Activated naive CD4-positive, alpha-beta T cell treated with anti-CD3 and anti-CD28 coated beads, Interleukin-2, amount 50 U/mL, for 72 hours (primary cell): ENCODE results near the gene ACKR3. TPM values are rescaled to one million over a fixed set of nuclear protein-coding genes. Genes with fewer than 3 reads are reported as not detected.

Experiments
- ATAC-seq, 2 donors: fragments of 150-1000 bp; cut with Tn5 transposase; 2 replicates each; pipeline ENCODE4 v1.10.0; 2021; ENCODE audit warnings: mild to moderate bottlenecking in 2 of 2, moderate library complexity in 2 of 2
- DNase-seq, 2 donors: peaks; one replicate each; pipeline ENCODE4 v3.0.0; 2021 to 2022; ENCODE audit warnings: low spot score in 2 of 2
- H3K27ac Mint-ChIP-seq, 2 donors: one replicate each; pipeline ENCODE4 v1.8.0; 2022; ENCODE audit warnings: mild to moderate bottlenecking in 2 of 2, mixed read lengths in 2 of 2
- H3K36me3 Mint-ChIP-seq, 2 donors: one replicate each; pipeline ENCODE4 v1.8.0; 2022; ENCODE audit warnings: mixed read lengths in 2 of 2
- H3K9me3 Mint-ChIP-seq, 2 donors: one replicate each; pipeline ENCODE4 v1.8.0; 2022; ENCODE audit warnings: mixed read lengths in 2 of 2
- total RNA-seq, 2 donors: library from RNA; stranded (reverse); gene quantifications; one replicate each; pipeline ENCODE4 v1.2.3, GENCODE V29; 2022

The ACKR3 gene
- total RNA-seq, 2 donors from 2014 or later = 0.54 to 2.2 TPM

DNA sequence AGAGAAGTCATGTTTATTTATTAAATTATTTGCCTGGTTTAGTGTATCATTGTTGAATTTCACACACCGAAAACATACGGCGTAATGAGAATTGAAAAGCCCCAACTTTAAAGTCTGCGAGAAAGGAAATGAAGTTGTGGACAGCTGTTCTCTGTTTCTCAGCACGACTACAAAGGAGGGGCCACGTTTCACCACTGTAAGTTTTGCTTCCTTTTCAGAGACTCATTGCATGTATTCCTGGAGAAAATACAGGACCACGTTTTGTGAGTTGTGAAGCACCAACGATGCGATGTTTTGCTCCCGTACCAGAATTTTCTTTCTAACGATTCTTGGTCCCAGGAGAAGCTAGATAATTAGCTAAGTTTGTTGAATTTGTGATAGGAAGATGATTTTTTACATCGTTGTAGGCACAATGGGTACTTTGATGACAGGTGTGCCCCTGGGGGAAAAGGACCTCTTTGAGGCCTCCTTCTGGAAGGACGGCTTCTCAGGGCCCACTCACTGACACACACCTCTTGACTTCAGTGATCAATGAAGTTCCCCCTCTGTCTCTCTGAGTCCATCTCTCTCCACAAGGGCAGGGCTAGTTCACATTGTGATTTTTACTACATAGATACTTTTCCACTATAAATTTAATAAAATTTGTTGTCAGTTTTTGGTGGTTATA, 23.7 kb upstream of the ACKR3 start:
- Mint-ChIP-seq H3K36me3 (peaks cover 23 to 25% of the 10 kb centered on the region in 2 donors), H3K9me3 (peaks cover 0 to 11% of the 10 kb centered on the region in 2 donors), H3K27ac (peak overlapping the region; percentile 82)
- no peak for DNase-seq
- ATAC-seq = peak; percentile 42 to 68

DNA sequence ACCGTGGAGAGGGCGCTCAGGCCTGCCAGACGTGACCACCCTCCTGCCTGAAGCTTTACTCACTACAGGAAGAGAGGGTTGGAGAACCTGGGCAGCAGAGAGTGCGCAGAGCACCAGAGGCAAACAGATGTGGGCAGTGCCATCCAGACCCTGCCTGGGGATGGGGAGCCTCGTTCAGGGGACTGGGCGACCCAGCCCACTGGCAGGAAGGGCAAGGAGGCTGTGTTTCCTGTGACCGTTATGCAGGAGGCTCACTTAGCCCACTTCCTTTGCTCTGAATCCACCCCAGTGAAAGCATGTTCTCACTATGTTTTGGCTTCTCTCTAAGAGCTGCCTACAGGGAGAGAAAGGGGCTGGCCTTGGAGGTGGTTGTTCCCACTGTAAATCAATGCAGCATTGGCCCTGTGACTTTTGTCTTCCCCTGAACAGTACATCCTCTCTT, 23.0 kb upstream of the ACKR3 start:
- Mint-ChIP-seq H3K27ac (peak overlapping the region; percentile 82), H3K9me3 (peaks cover 0 to 11% of the 10 kb centered on the region in 2 donors), H3K36me3 (peaks cover 19 to 23% of the 10 kb centered on the region in 2 donors)
- DNase-seq = no peak
- ATAC-seq = peak; percentile 72 to 81

DNA sequence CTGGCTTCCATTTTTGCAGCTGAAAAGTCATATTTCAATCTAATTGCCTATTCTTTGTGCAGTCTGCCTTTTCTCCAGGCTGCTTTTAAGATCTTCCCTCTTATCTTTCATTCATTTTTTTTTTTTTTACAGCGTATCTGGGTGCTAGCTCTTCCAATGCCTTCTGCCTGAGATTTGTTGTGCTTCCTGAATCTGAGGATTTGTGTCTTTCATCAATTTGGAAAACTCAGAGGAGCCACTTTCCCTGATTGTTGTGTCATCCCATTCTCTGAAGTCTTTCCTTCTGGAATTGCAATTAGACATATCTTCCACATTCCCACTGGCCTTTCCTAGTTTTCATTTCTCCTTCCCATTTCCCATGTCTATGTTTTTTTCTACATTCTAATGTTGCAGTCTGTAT, 21.9 kb upstream of the ACKR3 start:
- no peak for DNase-seq
- H3K9me3 Mint-ChIP-seq = peaks cover 0 to 11% of the 10 kb centered on the region in 2 donors
- H3K36me3 Mint-ChIP-seq = peaks cover 14 to 17% of the 10 kb centered on the region in 2 donors
- ATAC-seq = no peak
- peak overlapping the region in 1 of 2 donors; percentile 50 for H3K27ac Mint-ChIP-seq

DNA sequence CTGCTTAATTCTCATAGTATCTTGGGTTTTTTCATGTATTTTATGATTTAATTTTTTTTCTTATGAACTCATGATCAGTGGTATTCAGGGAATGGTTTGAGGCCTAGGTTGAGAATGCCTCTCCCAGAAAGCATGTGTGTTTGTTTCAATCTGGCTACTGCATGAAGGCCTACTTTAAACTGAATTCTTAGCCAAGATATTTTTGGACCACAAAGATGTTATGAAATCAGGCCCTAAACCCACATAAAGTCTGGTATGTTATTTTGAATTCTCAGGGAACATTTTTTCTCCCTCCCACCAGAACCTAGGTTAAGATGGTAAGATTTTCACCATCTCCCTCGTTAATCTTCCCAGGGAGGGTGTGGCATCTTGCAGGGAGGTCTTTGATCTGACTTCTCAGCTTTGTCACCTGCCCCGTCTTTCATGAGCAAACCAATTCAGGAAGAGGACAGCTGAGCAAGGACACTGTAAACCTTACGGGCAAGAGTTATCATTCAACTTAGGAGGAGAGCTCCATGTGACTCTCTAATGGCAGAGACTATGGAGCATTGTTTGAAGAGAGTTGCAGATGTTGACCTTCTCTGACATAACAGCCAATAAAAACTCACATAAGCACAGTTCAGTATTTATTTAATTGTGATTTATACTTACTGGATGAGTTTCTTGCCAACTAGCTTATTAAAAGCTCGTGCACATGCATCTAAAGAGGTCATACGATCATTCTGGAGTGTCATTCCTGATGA, 21.3 kb upstream of the ACKR3 start:
- H3K9me3 Mint-ChIP-seq = peaks cover 0 to 6% of the 10 kb centered on the region in 2 donors
- ATAC-seq = no peak
- H3K27ac Mint-ChIP-seq = peak overlapping the region in 1 of 2 donors; percentile 50
- DNase-seq = no peak
- peaks cover 11 to 14% of the 10 kb centered on the region in 2 donors for H3K36me3 Mint-ChIP-seq

GRCh38 chr2:236549165-236549564, 20.5 kb upstream of the ACKR3 start:
- H3K9me3 Mint-ChIP-seq = peaks cover 4 to 10% of the 10 kb centered on the region in 2 donors
- H3K36me3 Mint-ChIP-seq = peaks cover 17 to 21% of the 10 kb centered on the region in 2 donors
- no peak overlapping the region for H3K27ac Mint-ChIP-seq
- ATAC-seq = no peak
- DNase-seq = no peak

- no peak overlapping the region for H3K27ac Mint-ChIP-seq
- ATAC-seq (no peak), DNase-seq (no peak)
- peaks cover 29 to 32% of the 10 kb centered on the region in 2 donors for H3K36me3 Mint-ChIP-seq
- peaks cover 12% of the 10 kb centered on the region in 2 donors for H3K9me3 Mint-ChIP-seq
These were observed 19.3 kb upstream of the ACKR3 start for GRCh38 chr2:236550290-236550689.

GRCh38 chr2:236550701-236551465, 18.7 kb upstream of the ACKR3 start:
- ATAC-seq (no peak), DNase-seq (no peak)
- Mint-ChIP-seq H3K27ac (peak overlapping the region in 1 of 2 donors; percentile 39), H3K36me3 (peaks cover 30 to 38% of the 10 kb centered on the region in 2 donors), H3K9me3 (peaks cover 12 to 16% of the 10 kb centered on the region in 2 donors)

DNA sequence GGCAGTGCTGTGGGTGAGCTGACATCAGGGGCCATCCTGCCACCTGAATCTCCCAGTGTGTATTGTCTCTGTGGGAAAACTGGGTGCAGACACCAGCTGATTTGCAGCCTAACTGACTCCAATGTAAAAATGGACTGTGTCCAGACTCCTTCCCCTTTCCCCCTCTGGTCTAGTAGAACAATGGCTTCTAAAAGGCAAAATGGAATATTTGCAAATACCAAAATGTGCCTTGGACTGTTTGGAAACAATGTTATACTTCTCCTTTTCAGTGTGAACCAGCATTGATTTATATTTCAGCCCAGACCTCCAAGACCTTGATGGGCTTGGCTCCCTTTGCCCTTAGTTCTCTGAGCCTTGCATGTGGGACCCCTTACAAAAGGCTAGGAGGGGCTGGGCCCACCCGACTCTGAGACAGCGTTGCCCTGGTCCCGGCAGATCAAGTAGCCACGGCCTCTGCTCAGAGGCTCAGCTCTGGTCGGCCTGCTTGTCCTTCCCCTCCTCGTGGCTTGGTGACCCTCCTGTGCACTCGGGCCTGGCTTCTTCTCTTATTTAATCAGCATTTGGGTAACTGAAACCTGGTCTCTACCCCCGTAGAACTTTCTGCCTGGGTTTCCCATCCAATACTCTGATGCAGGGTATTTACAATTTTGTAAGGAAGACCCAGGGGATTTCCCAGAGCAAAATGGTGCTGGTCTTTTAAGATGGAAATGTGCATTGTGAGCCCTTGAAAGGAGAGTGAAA, 18.0 kb upstream of the ACKR3 start:
- H3K27ac Mint-ChIP-seq = peak overlapping the region; percentile 59 to 69
- H3K9me3 Mint-ChIP-seq = peaks cover 12 to 18% of the 10 kb centered on the region in 2 donors
- ATAC-seq (peak; percentile 28 to 42), DNase-seq (no peak)
- H3K36me3 Mint-ChIP-seq = peaks cover 30 to 42% of the 10 kb centered on the region in 2 donors

- H3K36me3 Mint-ChIP-seq = peaks cover 30 to 42% of the 10 kb centered on the region in 2 donors
- H3K27ac Mint-ChIP-seq = peak overlapping the region; percentile 59 to 69
- peaks cover 12 to 18% of the 10 kb centered on the region in 2 donors for H3K9me3 Mint-ChIP-seq
These were observed 17.4 kb upstream of the ACKR3 start for GRCh38 chr2:236552212-236552542.

GRCh38 chr2:236552581-236553363, 16.9 kb upstream of the ACKR3 start:
- peaks cover 28 to 37% of the 10 kb centered on the region in 2 donors for H3K36me3 Mint-ChIP-seq
- peak overlapping the region in 1 of 2 donors; percentile 59 for H3K27ac Mint-ChIP-seq
- ATAC-seq (peak in 1 of 2 donors; percentile 15), DNase-seq (no peak)
- peaks cover 12 to 16% of the 10 kb centered on the region in 2 donors for H3K9me3 Mint-ChIP-seq

More at GRCh38 chr2:236552212-236552542, 17.4 kb upstream of the ACKR3 start:
- ATAC-seq (peak; percentile 71 to 80), DNase-seq (no peak)

GRCh38 chr2:236553522-236553921, 16.1 kb upstream of the ACKR3 start:
- peak overlapping the region in 1 of 2 donors; percentile 47 for H3K27ac Mint-ChIP-seq

GRCh38 chr2:236554629-236555282, 14.9 kb upstream of the ACKR3 start:
- DNase-seq = no peak
- peak in 1 of 2 donors; percentile 38 for ATAC-seq
- Mint-ChIP-seq H3K9me3 (peaks cover 12% of the 10 kb centered on the region in 2 donors), H3K27ac (peak overlapping the region in 1 of 2 donors; percentile 47), H3K36me3 (peaks cover 19 to 28% of the 10 kb centered on the region in 2 donors)

More at GRCh38 chr2:236553522-236553921, 16.1 kb upstream of the ACKR3 start:
- peaks cover 12% of the 10 kb centered on the region in 2 donors for H3K9me3 Mint-ChIP-seq
- ATAC-seq (no peak), DNase-seq (no peak)
- H3K36me3 Mint-ChIP-seq = peaks cover 25 to 30% of the 10 kb centered on the region in 2 donors

DNA sequence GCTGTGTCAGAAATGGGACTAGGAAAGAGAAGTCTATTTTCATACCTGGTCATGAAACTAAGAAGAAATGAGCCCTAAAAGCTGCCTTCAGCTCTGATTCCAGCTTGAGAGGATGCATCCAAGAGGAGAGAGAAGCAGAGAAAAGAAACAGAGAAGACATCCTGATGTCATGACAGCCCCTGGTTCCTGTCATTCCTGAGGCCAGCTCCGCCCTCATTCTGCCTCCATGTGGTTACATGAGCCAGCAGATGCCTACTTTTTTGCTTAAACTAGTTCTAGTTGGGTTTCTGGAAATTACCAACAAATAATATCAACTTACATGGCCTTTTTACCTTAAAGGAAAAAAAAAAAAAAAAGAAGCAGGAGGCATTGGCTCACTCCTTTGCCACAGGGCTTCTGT, 14.1 kb upstream of the ACKR3 start:
- Mint-ChIP-seq H3K27ac (peak overlapping the region in 1 of 2 donors; percentile 47), H3K9me3 (peaks cover 12% of the 10 kb centered on the region in 2 donors), H3K36me3 (peaks cover 19 to 28% of the 10 kb centered on the region in 2 donors)
- ATAC-seq (no peak), DNase-seq (no peak)

GRCh38 chr2:236557306-236558030, 12.2 kb upstream of the ACKR3 start:
- peak overlapping the region in 1 of 2 donors; percentile 59 for H3K27ac Mint-ChIP-seq
- ATAC-seq = no peak

More at GRCh38 chr2:236557306-236558030, 12.2 kb upstream of the ACKR3 start:
- Mint-ChIP-seq H3K9me3 (peaks cover 12% of the 10 kb centered on the region in 2 donors), H3K36me3 (peaks cover 22 to 28% of the 10 kb centered on the region in 2 donors)
- DNase-seq = no peak
